Gastroesophageal sphincter (tissue), 4 donors: ENCODE results near the gene C9orf40. TPM values are rescaled to one million over a fixed set of nuclear protein-coding genes. Genes with fewer than 3 reads are reported as not detected.

Source experiments
- ATAC-seq: fragments of 150-250 bp; one replicate; pipeline ENCODE4 v1.9.1; 2016; ENCODE audit warnings: mild to moderate bottlenecking, moderate library complexity
- H3K27ac ChIP-seq, 4 donors: fragments of 200-600 bp; sonication (generic) in 3 of 4; 1 replicate in 3 of 4; 2 replicates in 1 of 4; pipeline ENCODE4 v1.5.1; 2016 to 2019
- H3K27me3 ChIP-seq: fragments of 200-600 bp; sonication (generic); one replicate; pipeline ENCODE4 v1.5.1; 2019
- H3K36me3 ChIP-seq, 2 donors: fragments of 200-600 bp; sonication (generic); one replicate each; pipeline ENCODE4 v1.5.1; 2019; ENCODE audit warnings: control low read depth in 1 of 2
- H3K4me1 ChIP-seq, 3 donors: fragments of 200-600 bp; sonication (generic); 1 replicate in 2 of 3; 2 replicates in 1 of 3; pipeline ENCODE4 v1.5.1; 2016 to 2019; ENCODE audit warnings: control low read depth in 2 of 3
- H3K4me3 ChIP-seq, 2 donors: fragments of 200-600 bp; sonication (generic); one replicate each; pipeline ENCODE4 v1.5.1; 2019; ENCODE audit warnings: mild to moderate bottlenecking in 1 of 2, moderate library complexity in 1 of 2
- H3K9me3 ChIP-seq, 3 donors: fragments of 200-600 bp; sonication (generic); one replicate each; pipeline ENCODE4 v1.5.1; 2017 to 2019; ENCODE audit warnings: control low read depth in 2 of 3
- EP300 ChIP-seq: sonication (generic); formaldehyde crosslinking; IDR thresholded peaks from one replicate; pipeline ENCODE4 v1.6.1; 2017; ENCODE audit warnings: antibody characterized with exemption, mild to moderate bottlenecking
- POLR2A ChIP-seq, 2 donors: fragments of 450-650 bp; IDR thresholded peaks; one replicate each; pipeline ENCODE4 v1.6.1; 2017; ENCODE audit warnings: antibody characterized with exemption in 2 of 2, mild to moderate bottlenecking in 2 of 2, moderate library complexity in 1 of 2
- POLR2AphosphoS5 ChIP-seq: sonication (generic); formaldehyde crosslinking; IDR thresholded peaks from one replicate; pipeline ENCODE4 v1.6.1; 2017; ENCODE audit warnings: antibody characterized with exemption
- total RNA-seq, 4 donors: library from RNA; depleted of rRNA; stranded (reverse); fragments of >200 nt; gene quantifications; one replicate each; pipeline ENCODE4 v1.1.0, GENCODE V29; 2016
- TF ChIP-seq, protein P1 (sequence below), 4 experiments: fragments of 200-600 bp in 2 of 4; fragments of 450-650 bp in 2 of 4; sonication (generic) in 1 of 4; IDR thresholded peaks; one replicate each; pipeline ENCODE4 v1.5.1; 2017 to 2019; ENCODE audit warnings: antibody characterized with exemption in 4 of 4, mild to moderate bottlenecking in 2 of 4, moderate library complexity in 2 of 4

The C9orf40 gene
- total RNA-seq, 4 donors from 2014 or later, result 2.6 to 8.2 (median 3.9) TPM

DNA sequence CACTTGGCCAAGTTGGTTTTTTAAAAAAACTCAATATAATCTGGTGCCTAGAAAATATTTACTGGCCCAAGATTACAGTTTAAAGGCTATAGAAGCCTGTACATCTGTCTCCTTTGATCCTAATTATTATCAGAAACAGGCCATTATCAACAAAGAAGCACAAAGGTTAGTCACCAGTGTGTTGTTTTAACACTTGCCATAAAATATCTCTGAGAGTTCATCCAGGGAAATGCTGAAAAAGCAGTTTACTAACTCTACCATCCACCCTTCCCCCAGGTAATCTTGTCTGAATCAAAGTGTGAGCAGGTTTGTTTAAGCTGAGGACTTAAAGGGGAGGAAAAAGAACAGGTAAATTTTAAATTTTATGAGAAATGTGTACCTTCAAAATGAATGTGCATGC, 51.7 kb downstream of the C9orf40 start:
- Histone ChIP-seq H3K4me3 (no peak overlapping the region), H3K9me3 (no peaks in the 10 kb centered on the region), H3K4me1 (no peaks in the 10 kb centered on the region), H3K27me3 (peaks cover 18% of the 10 kb centered on the region), H3K36me3 (no peaks in the 10 kb centered on the region), H3K27ac (no peak overlapping the region)
- no peak for TF ChIP-seq POLR2A (IDR thresholded peaks at IDR 0.05)
- TF ChIP-seq, protein P1, sequence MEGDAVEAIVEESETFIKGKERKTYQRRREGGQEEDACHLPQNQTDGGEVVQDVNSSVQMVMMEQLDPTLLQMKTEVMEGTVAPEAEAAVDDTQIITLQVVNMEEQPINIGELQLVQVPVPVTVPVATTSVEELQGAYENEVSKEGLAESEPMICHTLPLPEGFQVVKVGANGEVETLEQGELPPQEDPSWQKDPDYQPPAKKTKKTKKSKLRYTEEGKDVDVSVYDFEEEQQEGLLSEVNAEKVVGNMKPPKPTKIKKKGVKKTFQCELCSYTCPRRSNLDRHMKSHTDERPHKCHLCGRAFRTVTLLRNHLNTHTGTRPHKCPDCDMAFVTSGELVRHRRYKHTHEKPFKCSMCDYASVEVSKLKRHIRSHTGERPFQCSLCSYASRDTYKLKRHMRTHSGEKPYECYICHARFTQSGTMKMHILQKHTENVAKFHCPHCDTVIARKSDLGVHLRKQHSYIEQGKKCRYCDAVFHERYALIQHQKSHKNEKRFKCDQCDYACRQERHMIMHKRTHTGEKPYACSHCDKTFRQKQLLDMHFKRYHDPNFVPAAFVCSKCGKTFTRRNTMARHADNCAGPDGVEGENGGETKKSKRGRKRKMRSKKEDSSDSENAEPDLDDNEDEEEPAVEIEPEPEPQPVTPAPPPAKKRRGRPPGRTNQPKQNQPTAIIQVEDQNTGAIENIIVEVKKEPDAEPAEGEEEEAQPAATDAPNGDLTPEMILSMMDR (IDR thresholded peaks at IDR 0.05), result no peak
- TF ChIP-seq EP300, result no peak
- no peak for TF ChIP-seq POLR2AphosphoS5
- ATAC-seq, result no peak

Other genes with a start within 250 kb of the C9orf40 start
- 1 to 10 TPM in 1 of 4 donors, under 1 TPM in 3; 0.27 to 1.1 (median 0.79) TPM for gene TRPM6, start 65.0 kb downstream of the C9orf40 start, total RNA-seq
- 10 to 100 TPM; 11.2 to 15.5 (median 13.2) TPM for gene CARNMT1, start 75.4 kb upstream of the C9orf40 start, total RNA-seq
- gene NMRK1, start 135.2 kb upstream of the C9orf40 start, total RNA-seq, result 10 to 100 TPM in 2 of 4 donors, 1 to 10 TPM in 2; 6.3 to 21.5 (median 13.6) TPM
- 10 to 100 TPM in 3 of 4 donors, 1 to 10 TPM in 1; 9.7 to 37.6 (median 28.5) TPM for gene OSTF1, start 135.6 kb upstream of the C9orf40 start, total RNA-seq